Glutamatergic neuron (in vitro differentiated cells): ENCODE measurements around the gene C5orf15. TPM values are rescaled to one million over a fixed set of nuclear protein-coding genes. Genes with fewer than 3 reads are reported as not detected.
"Not testable (repeated sequence)": the region's sequence is repeated elsewhere in the genome, so short reads cannot be mapped to it uniquely, and the experiment has no call there.

Source experiments
- DNase-seq: peaks from one replicate; pipeline ENCODE4 v3.0.0; 2022
- H3K27ac Mint-ChIP-seq: one replicate; pipeline ENCODE4 v1.8.0; 2020; ENCODE audit warnings: mild to moderate bottlenecking, mixed read lengths, inconsistent platforms; ENCODE audit not compliant: unreplicated experiment
- H3K27me3 Mint-ChIP-seq: one replicate; pipeline ENCODE4 v1.8.0; 2020; ENCODE audit warnings: mild to moderate bottlenecking, moderate library complexity, mixed read lengths, inconsistent platforms; ENCODE audit not compliant: unreplicated experiment
- H3K36me3 Mint-ChIP-seq: one replicate; pipeline ENCODE4 v1.8.0; 2020; ENCODE audit warnings: mild to moderate bottlenecking, mixed read lengths, inconsistent platforms; ENCODE audit not compliant: unreplicated experiment
- H3K4me1 Mint-ChIP-seq: one replicate; pipeline ENCODE4 v1.8.0; 2020; ENCODE audit warnings: mild to moderate bottlenecking, low read depth, mixed read lengths, inconsistent platforms; ENCODE audit not compliant: unreplicated experiment
- H3K4me3 Mint-ChIP-seq: one replicate; pipeline ENCODE4 v1.8.0; 2020; ENCODE audit warnings: mild to moderate bottlenecking, mixed read lengths, inconsistent platforms; ENCODE audit not compliant: unreplicated experiment
- H3K9me3 Mint-ChIP-seq: one replicate; pipeline ENCODE4 v1.8.0; 2020; ENCODE audit warnings: mild to moderate bottlenecking, moderate library complexity, mixed read lengths, inconsistent platforms; ENCODE audit not compliant: unreplicated experiment
- CTCF ChIP-seq: fragments of 200-600 bp; sonication (generic); IDR thresholded peaks from one replicate; pipeline ENCODE4 v1.5.0; 2021; ENCODE audit not compliant: partially characterized antibody, unreplicated experiment
- total RNA-seq: library from RNA; stranded (reverse); fragmentation: NEBNext Ultra II Directional; extraction: Animal tissue kit (Norgen Biotek cat#: 25700); gene quantifications from one replicate; pipeline ENCODE4 v1.2.1, GENCODE V29; 2021; ENCODE audit not compliant: unreplicated experiment

Gene C5orf15
- total RNA-seq, 1 donor from 2014 or later: 35.7 TPM

GRCh38 chr5:133980652-133981051 lies 12.2 kb upstream of the C5orf15 start:
- no peaks in the 10 kb centered on the region for H3K27me3 Mint-ChIP-seq
- H3K27ac Mint-ChIP-seq: no peak overlapping the region
- H3K4me1 Mint-ChIP-seq: peaks cover 5% of the 10 kb centered on the region
- H3K36me3 Mint-ChIP-seq: peaks cover 4% of the 10 kb centered on the region
- TF ChIP-seq CTCF: no peak
- DNase-seq: no peak
- no peaks in the 10 kb centered on the region for H3K9me3 Mint-ChIP-seq
- no peak overlapping the region for H3K4me3 Mint-ChIP-seq

- Mint-ChIP-seq H3K36me3 (peaks cover 3% of the 10 kb centered on the region), H3K4me1 (peaks cover 5% of the 10 kb centered on the region), H3K9me3 (no peaks in the 10 kb centered on the region), H3K27me3 (no peaks in the 10 kb centered on the region), H3K27ac (no peak overlapping the region), H3K4me3 (no peak overlapping the region)
- no peak for TF ChIP-seq CTCF
- no peak for DNase-seq
Observed at GRCh38 chr5:133978943-133979342, 10.5 kb upstream of the C5orf15 start.

GRCh38 chr5:133977858-133978257 lies 9.4 kb upstream of the C5orf15 start:
- no peak for TF ChIP-seq CTCF
- no peak overlapping the region for H3K4me3 Mint-ChIP-seq
- no peak for DNase-seq
- H3K27me3 Mint-ChIP-seq: peaks cover 1% of the 10 kb centered on the region
- no peaks in the 10 kb centered on the region for H3K36me3 Mint-ChIP-seq
- no peak overlapping the region for H3K27ac Mint-ChIP-seq
- no peaks in the 10 kb centered on the region for H3K9me3 Mint-ChIP-seq
- peaks cover 5% of the 10 kb centered on the region for H3K4me1 Mint-ChIP-seq

- no peaks in the 10 kb centered on the region for H3K9me3 Mint-ChIP-seq
- no peak overlapping the region for H3K4me3 Mint-ChIP-seq
- H3K4me1 Mint-ChIP-seq: peaks cover 5% of the 10 kb centered on the region
- no peak overlapping the region for H3K27ac Mint-ChIP-seq
- no peak for TF ChIP-seq CTCF
- peaks cover 1% of the 10 kb centered on the region for H3K27me3 Mint-ChIP-seq
- DNase-seq: no peak
- no peaks in the 10 kb centered on the region for H3K36me3 Mint-ChIP-seq
Observed at GRCh38 chr5:133977161-133977787, 8.8 kb upstream of the C5orf15 start.

GRCh38 chr5:133975546-133975945 lies 7.1 kb upstream of the C5orf15 start:
- not testable (repeated sequence) for H3K27me3 Mint-ChIP-seq, H3K36me3 Mint-ChIP-seq

More at GRCh38 chr5:133975546-133975945, 7.1 kb upstream of the C5orf15 start:
- H3K9me3 Mint-ChIP-seq, H3K4me3 Mint-ChIP-seq, H3K4me1 Mint-ChIP-seq, H3K27ac Mint-ChIP-seq, DNase-seq: not testable (repeated sequence)
